SU-DHL-6 (cell line): ENCODE data around the gene SHQ1.

Experiments used
- H2AFZ ChIP-seq: fragments of 200-600 bp; sonication (generic); 2 replicates; pipeline ENCODE4 v1.6.1; 2014; ENCODE audit warnings: low read depth, mild to moderate bottlenecking, moderate library complexity, mixed read lengths, antibody characterized with exemption, low read length; ENCODE audit not compliant: severe bottlenecking
- H3F3A ChIP-seq: fragments of 200-600 bp; shearing (Covaris generic); 2 replicates; pipeline ENCODE4 v1.6.0; 2016; ENCODE audit warnings: antibody characterized with exemption, mild to moderate bottlenecking; ENCODE audit not compliant: insufficient read depth
- H3K27ac ChIP-seq: fragments of 200-600 bp; sonication (generic); 2 replicates; pipeline ENCODE4 v1.5.1; 2016; ENCODE audit warnings: low read depth, mild to moderate bottlenecking, low read length, moderate library complexity, mixed read lengths
- H3K27me3 ChIP-seq: fragments of 200-600 bp; sonication (generic), shearing (Covaris generic); 2 replicates; pipeline ENCODE4 v1.6.0; 2014; ENCODE audit warnings: mild to moderate bottlenecking, low read length
- H3K36me3 ChIP-seq: fragments of 200-600 bp; sonication (generic); 2 replicates; pipeline ENCODE4 v1.6.1; 2014; ENCODE audit warnings: mild to moderate bottlenecking, low read length, mixed read lengths
- H3K4me2 ChIP-seq: fragments of 300-600, 200-600 bp; shearing (Covaris generic), sonication (generic); 2 replicates; pipeline ENCODE4 v1.6.0; 2014; ENCODE audit warnings: low read length, low read depth, mild to moderate bottlenecking; ENCODE audit not compliant: poor library complexity, severe bottlenecking
- H3K4me3 ChIP-seq: fragments of 200-600 bp; sonication (generic); 2 replicates; pipeline ENCODE4 v1.5.1; 2014; ENCODE audit warnings: antibody characterized with exemption, low read length, mild to moderate bottlenecking, mixed read lengths; ENCODE audit not compliant: insufficient read depth, poor library complexity, severe bottlenecking
- H3K79me2 ChIP-seq: fragments of 200-600 bp; sonication (generic); 2 replicates; pipeline ENCODE4 v1.6.1; 2014; ENCODE audit warnings: mild to moderate bottlenecking, low read length, moderate library complexity; ENCODE audit not compliant: insufficient read depth
- H3K9ac ChIP-seq: fragments of 200-600 bp; sonication (generic); 2 replicates; pipeline ENCODE4 v1.7.0; 2014; ENCODE audit warnings: mild to moderate bottlenecking, low read length
- H3K9me2 ChIP-seq: fragments of 200-600 bp; sonication (generic); replicated peaks from 2 replicates; pipeline ENCODE4 v1.6.1; 2014; ENCODE audit warnings: low read length; ENCODE audit not compliant: insufficient read depth
- H3K9me3 ChIP-seq: fragments of 200-600 bp; sonication (generic); 2 replicates; pipeline ENCODE4 v1.6.1; 2014; ENCODE audit warnings: low read length, mixed read lengths; ENCODE audit not compliant: insufficient read depth
- H4K20me1 ChIP-seq: fragments of 200-600 bp; sonication (generic); 2 replicates; pipeline ENCODE4 v1.6.1; 2014; ENCODE audit warnings: low read depth, mild to moderate bottlenecking, antibody characterized with exemption, low read length, moderate library complexity, mixed read lengths
- CTCF ChIP-seq: fragments of 200-600 bp; sonication (generic); IDR thresholded peaks from one replicate; pipeline ENCODE4 v1.5.1; 2017; ENCODE audit warnings: antibody characterized with exemption, mild to moderate bottlenecking, low read length, moderate library complexity; ENCODE audit not compliant: insufficient read depth, poor library complexity, severe bottlenecking
- EZH2phosphoT487 ChIP-seq: fragments of 200-600 bp; sonication (generic), shearing (Covaris generic); conservative IDR thresholded peaks from 2 replicates; pipeline ENCODE4 v1.6.1; 2018; ENCODE audit warnings: mild to moderate bottlenecking, antibody characterized with exemption, low read length, moderate library complexity, mixed read lengths

Gene SHQ1

GRCh38 chr3:72839057-72839456, 9.2 kb downstream of the SHQ1 start:
- Histone ChIP-seq H3K27ac (no peak overlapping the region), H3K9me3 (no peaks in the 10 kb centered on the region), H3K9ac (no peak overlapping the region), H2AFZ (no peak overlapping the region), H3K36me3 (peaks cover 10% of the 10 kb centered on the region), H3K9me2 (no peaks in the 10 kb centered on the region), H3F3A (no peaks in the 10 kb centered on the region), H3K27me3 (no peaks in the 10 kb centered on the region), H3K79me2 (peaks cover 10% of the 10 kb centered on the region; the same call in 1 of the 2 replicates), H3K4me2 (no peak overlapping the region), H3K4me3 (no peak overlapping the region), H4K20me1 (no peaks in the 10 kb centered on the region)
- no peak for TF ChIP-seq CTCF
- no peak for TF ChIP-seq EZH2phosphoT487

GRCh38 chr3:72836923-72837322, 11.3 kb downstream of the SHQ1 start:
- Histone ChIP-seq H2AFZ (no peak overlapping the region), H3K79me2 (no peaks in the 10 kb centered on the region), H3K36me3 (peaks cover 11% of the 10 kb centered on the region), H3K9me3 (no peaks in the 10 kb centered on the region), H3K9me2 (no peaks in the 10 kb centered on the region), H3K4me2 (no peak overlapping the region), H3K27me3 (no peaks in the 10 kb centered on the region), H4K20me1 (no peaks in the 10 kb centered on the region), H3K4me3 (no peak overlapping the region), H3K9ac (no peak overlapping the region), H3K27ac (no peak overlapping the region), H3F3A (no peaks in the 10 kb centered on the region)
- TF ChIP-seq CTCF: no peak
- no peak for TF ChIP-seq EZH2phosphoT487

GRCh38 chr3:72836416-72836815, 11.8 kb downstream of the SHQ1 start:
- H3K36me3 ChIP-seq: peaks cover 9% of the 10 kb centered on the region; the same call in 1 of the 2 replicates
- H3K79me2 ChIP-seq: no peaks in the 10 kb centered on the region
- no peaks in the 10 kb centered on the region for H3K9me3 ChIP-seq
- no peak overlapping the region for H3K9ac ChIP-seq
- TF ChIP-seq EZH2phosphoT487: no peak
- no peak for TF ChIP-seq CTCF
- no peak overlapping the region for H2AFZ ChIP-seq
- no peaks in the 10 kb centered on the region for H4K20me1 ChIP-seq
- no peaks in the 10 kb centered on the region for H3K27me3 ChIP-seq
- H3K9me2 ChIP-seq: no peaks in the 10 kb centered on the region
- no peak overlapping the region for H3K4me2 ChIP-seq
- no peaks in the 10 kb centered on the region for H3F3A ChIP-seq
- no peak overlapping the region for H3K4me3 ChIP-seq
- H3K27ac ChIP-seq: no peak overlapping the region
